Panc1 (cell line): ENCODE results near the gene YWHAQ. TPM values are rescaled to one million over a fixed set of nuclear protein-coding genes. Genes with fewer than 3 reads are reported as not detected.

Experiments used
- ATAC-seq: fragments of 200-7000 bp; cut with Tn5 transposase; 2 replicates; pipeline ENCODE4 v1.9.1; 2020; ENCODE audit warnings: mild to moderate bottlenecking, moderate library complexity
- BruUV-seq: library from RNA; stranded (reverse); fragments of 400-500 nt; replicated peaks from 2 replicates; lab custom pipeline; 2021; lab: Mats Ljungman, UMichigan
- CTCF ChIA-PET: fragments of 300-600 bp; sonication (Branson Sonifier 250); formaldehyde crosslinking; loops from one replicate; lab custom pipeline; 2022; ENCODE audit warnings: antibody characterized with exemption; lab: Charles Lee
- POLR2A ChIA-PET: fragments of 300-600 bp; sonication (Branson Sonifier 250); formaldehyde crosslinking; loops from one replicate; lab custom pipeline; 2022; ENCODE audit warnings: antibody characterized with exemption; lab: Charles Lee
- DNase-seq: peaks from one replicate; pipeline ENCODE4 v3.0.0-alpha.2; 2010; ENCODE audit warnings: low read depth, low spot score
- H3K27ac ChIP-seq: 2 replicates; pipeline ENCODE4 v1.5.1; 2011; ENCODE audit warnings: mild to moderate bottlenecking, low read length, inconsistent platforms
- H3K27me3 ChIP-seq: fragments of 200-500 bp; sonication (Bioruptor generic); 2 replicates; pipeline ENCODE4 v1.6.0; 2014; ENCODE audit warnings: low read length, inconsistent platforms; ENCODE audit not compliant: control insufficient read depth, insufficient read depth
- H3K36me3 ChIP-seq: fragments of 200-500 bp; sonication (Bioruptor generic); 2 replicates; pipeline ENCODE4 v1.5.1; 2014; ENCODE audit warnings: inconsistent platforms, mild to moderate bottlenecking, low read length, moderate library complexity; ENCODE audit not compliant: control insufficient read depth, insufficient read depth
- H3K4me1 ChIP-seq: 2 replicates; pipeline ENCODE4 v1.5.1; 2011; ENCODE audit warnings: inconsistent platforms, mild to moderate bottlenecking, low read length, moderate library complexity; ENCODE audit not compliant: control insufficient read depth, insufficient read depth
- H3K4me3 ChIP-seq, 2 experiments: 2 replicates each; pipeline ENCODE4 v1.5.1; 2011 to 2012; ENCODE audit warnings: low read depth in 2 of 2, low read length in 2 of 2, mild to moderate bottlenecking in 2 of 2, inconsistent platforms in 1 of 2, moderate library complexity in 1 of 2
- H3K9me3 ChIP-seq: fragments of 200-500 bp; sonication (Bioruptor generic); 2 replicates; pipeline ENCODE4 v1.5.1; 2014; ENCODE audit warnings: low read depth, mild to moderate bottlenecking, inconsistent platforms, low read length, moderate library complexity; ENCODE audit not compliant: control insufficient read depth, insufficient read depth
- POLR2AphosphoS5 ChIP-seq: IDR thresholded peaks from 2 replicates; pipeline ENCODE4 v1.6.1; 2012; ENCODE audit warnings: mild to moderate bottlenecking, low read depth, low read length, moderate library complexity
- SIN3A ChIP-seq: IDR thresholded peaks from 2 replicates; pipeline ENCODE4 v1.6.1; 2012; ENCODE audit warnings: low read depth, mild to moderate bottlenecking, low read length, moderate library complexity, borderline replicate concordance; ENCODE audit not compliant: insufficient read depth
- TCF7L2 ChIP-seq: IDR thresholded peaks from 2 replicates; pipeline ENCODE4 v1.6.1; 2011; ENCODE audit warnings: mild to moderate bottlenecking, low read depth, low read length, inconsistent platforms
- in situ Hi-C: cut with HindIII; loops from 2 replicates; pipeline ENCODE4 v1.10.0; 2016; ENCODE audit warnings: low sequenced_read_pairs, low pct_unique_long_range_greater_than_20kb
- intact Hi-C: fragments of 100-400 bp; cut with micrococcal nuclease; formaldehyde crosslinking; loops from one replicate; pipeline ENCODE4 v1.10.0; 2022; ENCODE audit not compliant: unreplicated experiment
- total RNA-seq: library from RNA; stranded (reverse); gene quantifications from one replicate; pipeline ENCODE4 v1.2.1, GENCODE V29; 2021; ENCODE audit not compliant: unreplicated experiment
- TF ChIP-seq, protein P1 (sequence below), 2 experiments: IDR thresholded peaks; 2 replicates each; pipeline ENCODE4 v1.6.1; 2011 to 2012; ENCODE audit warnings: low read depth in 2 of 2, control low read depth in 1 of 2, low read length in 1 of 2, mild to moderate bottlenecking in 1 of 2, moderate library complexity in 1 of 2; ENCODE audit not compliant: insufficient read depth in 1 of 2
- TF ChIP-seq, protein P2 (sequence below): fragments of 450-650 bp; IDR thresholded peaks from 2 replicates; pipeline ENCODE4 v1.5.1; 2017; ENCODE audit warnings: mild to moderate bottlenecking

The YWHAQ gene
- total RNA-seq, 1 experiment from 2014 or later = 683 TPM

GRCh38 chr2:9653485-9654271 is 22.9 kb upstream of the YWHAQ start:
- Histone ChIP-seq H3K9me3 (no peaks in the 10 kb centered on the region), H3K27me3 (no peaks in the 10 kb centered on the region), H3K4me3 (no peak overlapping the region), H3K27ac (peak overlapping the region; percentile 99), H3K36me3 (no peaks in the 10 kb centered on the region), H3K4me1 (peaks cover 72% of the 10 kb centered on the region)
- TF ChIP-seq, protein P1, sequence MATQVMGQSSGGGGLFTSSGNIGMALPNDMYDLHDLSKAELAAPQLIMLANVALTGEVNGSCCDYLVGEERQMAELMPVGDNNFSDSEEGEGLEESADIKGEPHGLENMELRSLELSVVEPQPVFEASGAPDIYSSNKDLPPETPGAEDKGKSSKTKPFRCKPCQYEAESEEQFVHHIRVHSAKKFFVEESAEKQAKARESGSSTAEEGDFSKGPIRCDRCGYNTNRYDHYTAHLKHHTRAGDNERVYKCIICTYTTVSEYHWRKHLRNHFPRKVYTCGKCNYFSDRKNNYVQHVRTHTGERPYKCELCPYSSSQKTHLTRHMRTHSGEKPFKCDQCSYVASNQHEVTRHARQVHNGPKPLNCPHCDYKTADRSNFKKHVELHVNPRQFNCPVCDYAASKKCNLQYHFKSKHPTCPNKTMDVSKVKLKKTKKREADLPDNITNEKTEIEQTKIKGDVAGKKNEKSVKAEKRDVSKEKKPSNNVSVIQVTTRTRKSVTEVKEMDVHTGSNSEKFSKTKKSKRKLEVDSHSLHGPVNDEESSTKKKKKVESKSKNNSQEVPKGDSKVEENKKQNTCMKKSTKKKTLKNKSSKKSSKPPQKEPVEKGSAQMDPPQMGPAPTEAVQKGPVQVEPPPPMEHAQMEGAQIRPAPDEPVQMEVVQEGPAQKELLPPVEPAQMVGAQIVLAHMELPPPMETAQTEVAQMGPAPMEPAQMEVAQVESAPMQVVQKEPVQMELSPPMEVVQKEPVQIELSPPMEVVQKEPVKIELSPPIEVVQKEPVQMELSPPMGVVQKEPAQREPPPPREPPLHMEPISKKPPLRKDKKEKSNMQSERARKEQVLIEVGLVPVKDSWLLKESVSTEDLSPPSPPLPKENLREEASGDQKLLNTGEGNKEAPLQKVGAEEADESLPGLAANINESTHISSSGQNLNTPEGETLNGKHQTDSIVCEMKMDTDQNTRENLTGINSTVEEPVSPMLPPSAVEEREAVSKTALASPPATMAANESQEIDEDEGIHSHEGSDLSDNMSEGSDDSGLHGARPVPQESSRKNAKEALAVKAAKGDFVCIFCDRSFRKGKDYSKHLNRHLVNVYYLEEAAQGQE (IDR thresholded peaks at IDR 0.05; ENCODE audit: insufficient read depth in 1 of 2, low read depth in 2 of 2, low read length in 1 of 2) = no peak
- TF ChIP-seq POLR2AphosphoS5 (no peak), TCF7L2 (no peak), SIN3A (no peak)
- TF ChIP-seq, protein P2, sequence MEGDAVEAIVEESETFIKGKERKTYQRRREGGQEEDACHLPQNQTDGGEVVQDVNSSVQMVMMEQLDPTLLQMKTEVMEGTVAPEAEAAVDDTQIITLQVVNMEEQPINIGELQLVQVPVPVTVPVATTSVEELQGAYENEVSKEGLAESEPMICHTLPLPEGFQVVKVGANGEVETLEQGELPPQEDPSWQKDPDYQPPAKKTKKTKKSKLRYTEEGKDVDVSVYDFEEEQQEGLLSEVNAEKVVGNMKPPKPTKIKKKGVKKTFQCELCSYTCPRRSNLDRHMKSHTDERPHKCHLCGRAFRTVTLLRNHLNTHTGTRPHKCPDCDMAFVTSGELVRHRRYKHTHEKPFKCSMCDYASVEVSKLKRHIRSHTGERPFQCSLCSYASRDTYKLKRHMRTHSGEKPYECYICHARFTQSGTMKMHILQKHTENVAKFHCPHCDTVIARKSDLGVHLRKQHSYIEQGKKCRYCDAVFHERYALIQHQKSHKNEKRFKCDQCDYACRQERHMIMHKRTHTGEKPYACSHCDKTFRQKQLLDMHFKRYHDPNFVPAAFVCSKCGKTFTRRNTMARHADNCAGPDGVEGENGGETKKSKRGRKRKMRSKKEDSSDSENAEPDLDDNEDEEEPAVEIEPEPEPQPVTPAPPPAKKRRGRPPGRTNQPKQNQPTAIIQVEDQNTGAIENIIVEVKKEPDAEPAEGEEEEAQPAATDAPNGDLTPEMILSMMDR = no peak
- ChIA-PET CTCF (no interaction called here), POLR2A (no interaction called here)
- ATAC-seq (no peak), DNase-seq (no peak)
- intact Hi-C loops = no loop called here
- in situ Hi-C loops = no loop called here
- BruUV-seq = no TSS peak

DNA sequence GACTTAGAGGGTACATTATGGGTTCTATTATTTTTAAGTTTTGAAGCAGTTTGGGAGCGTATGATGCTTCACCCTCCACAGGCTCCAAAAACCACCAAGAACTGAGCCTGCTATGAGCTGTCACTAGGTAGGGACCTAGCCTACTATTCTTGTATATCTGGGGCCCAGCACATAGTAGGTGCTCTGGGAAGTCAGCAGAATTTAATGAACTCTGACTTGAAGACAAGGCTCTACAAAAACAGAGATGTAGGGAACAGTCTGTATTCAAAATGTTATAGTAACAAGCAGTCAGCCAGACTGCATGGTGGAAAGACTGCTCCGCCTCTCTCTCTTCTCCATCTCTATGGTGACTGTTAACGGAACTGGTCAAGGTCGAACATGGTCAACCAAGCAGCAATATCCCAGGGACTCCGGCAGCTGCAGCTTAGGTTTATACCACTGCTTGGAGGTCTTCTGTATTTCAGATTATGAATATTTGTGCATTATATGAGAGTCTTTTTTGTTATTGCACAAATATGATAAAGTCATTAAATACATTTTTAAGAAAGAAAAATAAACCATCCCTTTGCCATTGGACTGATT is 22.2 kb upstream of the YWHAQ start:
- ChIA-PET CTCF (no interaction called here), POLR2A (no interaction called here)
- no peak for DNase-seq
- H3K27ac ChIP-seq = peak overlapping the region; percentile 99; the same call in 1 of the 2 replicates
- BruUV-seq = no TSS peak
- H3K36me3 ChIP-seq = no peaks in the 10 kb centered on the region
- peaks cover 70% of the 10 kb centered on the region for H3K4me1 ChIP-seq
- in situ Hi-C loops = no loop called here
- intact Hi-C loops = no loop called here
- no peak overlapping the region for H3K4me3 ChIP-seq
- ATAC-seq = no peak
- H3K9me3 ChIP-seq = no peaks in the 10 kb centered on the region
- no peaks in the 10 kb centered on the region for H3K27me3 ChIP-seq
- TF ChIP-seq POLR2AphosphoS5 = no peak
- TF ChIP-seq SIN3A = no peak
- TF ChIP-seq, protein P2 = no peak
- TF ChIP-seq, protein P1 (IDR thresholded peaks at IDR 0.05; ENCODE audit: insufficient read depth in 1 of 2, low read depth in 2 of 2, low read length in 1 of 2) = no peak
- no peak for TF ChIP-seq TCF7L2
